IMR-90 (cell line): ENCODE results near the gene PRKACG. TPM values are rescaled to one million over a fixed set of nuclear protein-coding genes. Genes with fewer than 3 reads are reported as not detected.
"Not testable (repeated sequence)": the region's sequence is repeated elsewhere in the genome, so short reads cannot be mapped to it uniquely, and the experiment has no call there.

ENCODE experiments used
- ATAC-seq: fragments of 200-7000 bp; cut with Tn5 transposase; 2 replicates; pipeline ENCODE4 v1.9.1; 2020; ENCODE audit warnings: low read depth, mild to moderate bottlenecking, moderate library complexity
- BruUV-seq: library from RNA; stranded (reverse); fragments of 400-500 nt; replicated peaks from 2 replicates; lab custom pipeline; 2021; lab: Mats Ljungman, UMichigan
- CTCF ChIA-PET: fragments of 300-600 bp; formaldehyde crosslinking; extraction: SDS; loops from one replicate; lab custom pipeline; 2021; ENCODE audit warnings: antibody characterized with exemption; lab: Yijun Ruan, JAX
- POLR2A ChIA-PET: fragments of 300-600 bp; sonication (Branson Sonifier 250); formaldehyde crosslinking; loops from one replicate; lab custom pipeline; 2022; ENCODE audit warnings: antibody characterized with exemption; ENCODE audit not compliant: unreplicated experiment; lab: Charles Lee
- DNase-seq: peaks from one replicate; pipeline ENCODE4 v3.0.0; 2013
- H2AFZ ChIP-seq: replicated peaks from 2 replicates; pipeline ENCODE3; 2013; ENCODE audit warnings: low read length, mild to moderate bottlenecking; ENCODE audit not compliant: poor library complexity
- H2AK5ac ChIP-seq: 2 replicates; pipeline ENCODE4 v1.6.1; 2013; ENCODE audit warnings: low read depth, low read length, inconsistent platforms
- H2AK9ac ChIP-seq: replicated peaks from 2 replicates; pipeline ENCODE3; 2013; ENCODE audit warnings: mild to moderate bottlenecking, low read depth, low read length, moderate library complexity; ENCODE audit not compliant: poor library complexity
- H2BK120ac ChIP-seq: 2 replicates; pipeline ENCODE4 v1.6.1; 2013; ENCODE audit warnings: low read depth, low read length, inconsistent platforms
- H2BK15ac ChIP-seq: 3 replicates; pipeline ENCODE4 v1.6.1; 2013; ENCODE audit warnings: low read depth, low read length, inconsistent platforms
- H2BK20ac ChIP-seq: 2 replicates; pipeline ENCODE4 v1.6.1; 2013; ENCODE audit warnings: low read depth, mild to moderate bottlenecking, inconsistent platforms, low read length, moderate library complexity
- H2BK5ac ChIP-seq: 2 replicates; pipeline ENCODE4 v1.6.1; 2013; ENCODE audit warnings: mild to moderate bottlenecking, low read depth, low read length, inconsistent platforms; ENCODE audit not compliant: poor library complexity, severe bottlenecking
- H3K14ac ChIP-seq: replicated peaks from 2 replicates; pipeline ENCODE4 v1.6.1; 2013; ENCODE audit warnings: low read depth, low read length, inconsistent platforms
- H3K18ac ChIP-seq: 2 replicates; pipeline ENCODE4 v1.6.1; 2013; ENCODE audit warnings: low read depth, low read length, control low read depth
- H3K23ac ChIP-seq: 2 replicates; pipeline ENCODE4 v1.6.1; 2013; ENCODE audit warnings: low read depth, low read length, inconsistent platforms
- H3K27ac ChIP-seq: 2 replicates; pipeline ENCODE4 v1.5.1; 2013; ENCODE audit warnings: mild to moderate bottlenecking, control low read depth, low read length; ENCODE audit not compliant: insufficient read depth
- H3K27me3 ChIP-seq: 2 replicates; pipeline ENCODE4 v1.6.1; 2013; ENCODE audit warnings: low read length; ENCODE audit not compliant: control insufficient read depth, insufficient read depth
- H3K36me3 ChIP-seq: 2 replicates; pipeline ENCODE4 v1.6.1; 2013; ENCODE audit warnings: low read length, mixed read lengths; ENCODE audit not compliant: control insufficient read depth, insufficient read depth
- H3K4ac ChIP-seq: 2 replicates; pipeline ENCODE4 v1.6.1; 2013; ENCODE audit warnings: low read depth, low read length, inconsistent platforms
- H3K4me1 ChIP-seq: 2 replicates; pipeline ENCODE4 v1.6.1; 2013; ENCODE audit warnings: low read length, mixed read lengths; ENCODE audit not compliant: control insufficient read depth, insufficient read depth
- H3K4me2 ChIP-seq: 2 replicates; pipeline ENCODE4 v1.6.1; 2013; ENCODE audit warnings: low read depth, mild to moderate bottlenecking, control low read depth, low read length, moderate library complexity
- H3K4me3 ChIP-seq: 2 replicates; pipeline ENCODE4 v1.5.1; 2013; ENCODE audit warnings: low read depth, mild to moderate bottlenecking, control low read depth, low read length, moderate library complexity; ENCODE audit not compliant: insufficient read depth
- H3K56ac ChIP-seq: 2 replicates; pipeline ENCODE4 v1.6.1; 2013; ENCODE audit warnings: low read length, inconsistent platforms; ENCODE audit not compliant: insufficient read depth; ENCODE audit errors: extremely low read depth
- H3K79me1 ChIP-seq, 2 experiments: 2 replicates each; pipeline ENCODE4 v1.6.1; 2013; ENCODE audit warnings: low read length in 2 of 2, inconsistent platforms in 1 of 2, low read depth in 1 of 2
- H3K9ac ChIP-seq: 2 replicates; pipeline ENCODE4 v1.6.1; 2013; ENCODE audit warnings: low read depth, low read length, control low read depth
- H3K9me1 ChIP-seq: 2 replicates; pipeline ENCODE4 v1.6.1; 2013; ENCODE audit warnings: low read length, inconsistent platforms; ENCODE audit not compliant: insufficient read depth
- H3K9me3 ChIP-seq: 2 replicates; pipeline ENCODE4 v1.6.1; 2013; ENCODE audit warnings: low read length; ENCODE audit not compliant: control insufficient read depth, insufficient read depth
- H4K20me1 ChIP-seq: 2 replicates; pipeline ENCODE4 v1.6.1; 2013; ENCODE audit warnings: low read length, inconsistent platforms; ENCODE audit not compliant: insufficient read depth
- H4K5ac ChIP-seq: 2 replicates; pipeline ENCODE4 v1.6.1; 2013; ENCODE audit warnings: mild to moderate bottlenecking, low read depth, low read length, control low read depth
- H4K8ac ChIP-seq, 2 experiments: 2 replicates each; pipeline ENCODE4 v1.6.1; 2013; ENCODE audit warnings: low read depth in 2 of 2, low read length in 2 of 2, control low read depth in 1 of 2, inconsistent platforms in 1 of 2
- H4K91ac ChIP-seq: 2 replicates; pipeline ENCODE4 v1.6.1; 2013; ENCODE audit warnings: low read depth, low read length, inconsistent platforms; ENCODE audit not compliant: insufficient read depth
- WGBS, 2 experiments: methylation state at CpG; one replicate each; pipeline versions ENCODE4 v1.1.5 to v1.1.7; 2013; ENCODE audit warnings: missing lambda C conversion rate in 2 of 2; ENCODE audit not compliant: insufficient read length in 1 of 2; ENCODE audit errors: extremely low coverage in 2 of 2; 5-methylcytosine and 5-hydroxymethylcytosine counted together
- dilution Hi-C: fragments of 300-500 bp; cut with HindIII; formaldehyde crosslinking; loops from one replicate; pipeline ENCODE4 v1.14.3; 2018; ENCODE audit warnings: low sequenced_read_pairs; ENCODE audit not compliant: unreplicated experiment
- in situ Hi-C: fragments of 300-500 bp; cut with MboI; formaldehyde crosslinking; loops from 3 replicates; pipeline ENCODE4 v1.14.3; 2019; ENCODE audit warnings: low sequenced_read_pairs, inconsistent platforms, mixed read lengths
- intact Hi-C: fragments of 100-400 bp; cut with micrococcal nuclease; formaldehyde crosslinking; loops from 2 replicates; pipeline ENCODE4 v1.10.0; 2022
- polyA plus RNA-seq, 3 experiments: library from polyadenylated mRNA; depleted of rRNA; stranded (reverse); fragments of >200 nt; gene quantifications; 2 replicates each; pipeline ENCODE4 v1.2.3, GENCODE V29; 2012; ENCODE audit warnings: low replicate concordance in 1 of 3
- total RNA-seq: library from RNA; depleted of rRNA; stranded (reverse); fragments of >200 nt; gene quantifications from 2 replicates; pipeline ENCODE4 v1.2.3, GENCODE V29; 2012

The PRKACG gene
- total and polyA plus RNA-seq, 2 of the 4 experiments (the other 2 are of a cell fraction) = not detected

DNA sequence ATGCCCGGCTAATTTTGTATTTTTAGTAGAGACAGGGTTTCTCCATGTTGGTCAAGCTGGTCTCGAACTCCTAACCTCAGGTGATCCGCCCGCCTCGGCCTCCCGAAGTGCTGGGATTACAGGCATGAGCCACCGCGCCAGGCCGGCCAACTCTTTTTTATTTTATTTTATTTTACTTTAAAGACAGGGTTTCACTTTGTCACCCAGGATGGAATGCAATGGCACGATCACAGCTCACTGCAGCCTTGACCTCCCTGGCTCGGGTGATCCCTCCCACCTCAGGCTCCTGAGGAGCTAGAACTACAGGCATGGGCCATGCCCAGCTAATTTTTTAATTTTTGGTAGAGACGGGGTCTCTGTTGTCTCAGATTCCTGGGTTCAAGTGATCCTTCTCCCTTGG lies 37.0 kb upstream of the PRKACG start:
- H3K56ac ChIP-seq, H3K4me1 ChIP-seq, H4K8ac ChIP-seq, ATAC-seq, H2BK15ac ChIP-seq, H3K9ac ChIP-seq, H4K20me1 ChIP-seq, H3K9me1 ChIP-seq, H3K4ac ChIP-seq, H2BK20ac ChIP-seq, H2BK120ac ChIP-seq, H3K27me3 ChIP-seq, DNase-seq, H4K5ac ChIP-seq, H3K27ac ChIP-seq, BruUV-seq, H3K23ac ChIP-seq, H3K18ac ChIP-seq, H2AFZ ChIP-seq, H3K9me3 ChIP-seq, dilution Hi-C loops, POLR2A ChIA-PET, H2AK9ac ChIP-seq, H2AK5ac ChIP-seq, H3K79me1 ChIP-seq, H3K14ac ChIP-seq, H4K91ac ChIP-seq, H3K4me2 ChIP-seq, H2BK5ac ChIP-seq, H3K4me3 ChIP-seq: not testable (repeated sequence)
- intact Hi-C loops (loop anchor here (5.0 to 10.0 kb wide), 2 partner anchors 324 to 496 kb away; no protein-coding TSS in a partner anchor), in situ Hi-C loops (loop anchor here (25.0 kb wide), 1 partner anchor 511 kb away; no protein-coding TSS in a partner anchor)
- 100% methylated on average over 3 of the region's 12 CpGs; no CpG with 5 or more reads in 1 of the 2 experiments for WGBS, 2 experiments
- CTCF ChIA-PET = interaction anchor here (0.8 kb wide), 2 partner anchors 15 to 34 kb away, joined by 4 to 6 read pairs; partner anchors contain the start of gene FXN
- peaks cover 16% of the 10 kb centered on the region for H3K36me3 ChIP-seq
